ENCODE data around the gene AUTS2. TPM values are rescaled to one million over a fixed set of nuclear protein-coding genes. Genes with fewer than 3 reads are reported as not detected.
A peak's percentile ranks its signal among the peaks of the same experiment; 100 is the strongest.

AUTS2 gene
- total RNA-seq, 1 donor from 2014 or later: 49.8 TPM

- DNase-seq (ENCODE audit: low spot score): peak; percentile 72
Measured at GRCh38 chr7:70568674-70569334, 970.5 kb downstream of the AUTS2 start.

GRCh38 chr7:70569335-70569819 is 971.1 kb downstream of the AUTS2 start:
- no peak for DNase-seq (ENCODE audit: low spot score)

DNA sequence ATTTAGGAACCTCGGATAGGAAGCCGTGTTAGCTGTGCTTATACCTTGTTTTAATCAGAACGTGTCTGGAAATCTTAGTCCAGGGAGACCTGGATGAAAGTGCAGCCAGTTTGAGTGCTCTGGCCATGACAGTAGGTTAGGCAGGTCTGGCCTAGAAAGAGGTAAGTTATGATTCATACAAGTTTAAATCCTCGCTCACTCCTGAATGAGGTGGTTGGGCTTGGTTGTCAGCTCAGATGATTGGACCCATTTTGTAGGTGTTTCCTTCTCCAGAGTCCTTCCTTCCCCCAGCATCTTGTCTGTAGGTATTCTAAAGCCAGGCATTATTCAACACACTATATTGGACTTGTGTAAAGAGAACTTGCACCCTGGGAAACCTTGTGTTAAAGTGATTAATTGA is 971.8 kb downstream of the AUTS2 start:
- DNase-seq (ENCODE audit: low spot score): no peak

DNA sequence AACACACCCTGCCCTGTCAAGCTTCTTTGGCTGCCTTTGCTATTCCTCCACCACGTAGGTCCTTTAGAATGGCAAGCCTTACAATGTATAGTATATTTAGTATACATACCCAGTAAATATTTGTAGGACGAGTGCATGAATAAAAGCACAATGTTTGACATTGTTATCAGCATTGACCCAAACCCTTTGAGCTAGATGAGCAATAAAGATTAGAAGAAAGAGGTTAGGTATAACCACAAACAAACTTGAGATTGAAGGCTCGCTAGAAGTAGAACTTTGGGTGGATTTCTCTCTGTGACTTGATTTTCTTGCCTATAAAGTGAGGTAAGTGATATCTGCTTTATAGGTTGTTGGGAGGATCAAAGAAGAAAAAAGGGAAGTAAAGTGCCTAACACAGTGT is 972.7 kb downstream of the AUTS2 start:
- no peak for DNase-seq (ENCODE audit: low spot score)

GRCh38 chr7:70571403-70571934 is 973.2 kb downstream of the AUTS2 start:
- no peak for DNase-seq (ENCODE audit: low spot score)

DNA sequence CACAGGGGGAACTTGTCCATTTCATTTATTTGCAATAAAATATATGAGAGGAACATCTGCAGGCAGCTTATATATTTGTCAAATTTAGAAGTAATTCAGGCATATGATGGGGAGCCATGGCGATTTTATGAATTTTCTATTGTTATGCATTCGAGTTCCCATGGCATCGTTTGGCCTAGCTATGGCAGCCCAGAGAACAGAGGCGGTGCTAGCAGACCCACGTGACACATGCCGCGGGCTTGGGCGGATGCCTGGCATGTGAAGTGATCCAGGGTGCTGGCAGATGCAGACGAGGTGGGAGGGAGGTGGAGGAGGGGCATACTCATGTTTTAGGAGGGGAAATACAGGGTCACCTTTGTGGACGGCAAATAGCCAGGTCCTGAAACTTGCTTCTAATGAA is 973.7 kb downstream of the AUTS2 start:
- no peak for DNase-seq (ENCODE audit: low spot score)

DNA sequence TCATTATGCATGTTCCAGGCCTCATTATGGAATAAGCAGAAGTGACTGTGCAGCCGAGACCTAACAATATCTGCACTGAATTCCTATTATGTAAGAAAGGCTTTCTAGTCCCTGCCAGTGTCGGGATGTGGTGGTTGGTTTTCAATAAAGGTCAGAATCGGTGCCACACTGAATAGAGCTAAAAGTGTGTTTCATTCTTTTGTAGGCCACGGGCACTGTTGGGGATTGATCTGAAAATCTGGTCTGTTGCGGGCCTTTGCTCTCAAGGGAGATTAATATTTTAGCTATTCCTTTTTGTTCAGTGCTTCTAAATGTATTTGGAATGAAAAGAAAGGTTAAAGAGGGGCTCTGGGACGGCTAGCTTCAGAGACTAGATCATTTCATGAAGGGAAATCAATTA is 974.3 kb downstream of the AUTS2 start:
- no peak for DNase-seq (ENCODE audit: low spot score)

GRCh38 chr7:70573071-70573661 is 974.9 kb downstream of the AUTS2 start:
- DNase-seq (ENCODE audit: low spot score): no peak

DNA sequence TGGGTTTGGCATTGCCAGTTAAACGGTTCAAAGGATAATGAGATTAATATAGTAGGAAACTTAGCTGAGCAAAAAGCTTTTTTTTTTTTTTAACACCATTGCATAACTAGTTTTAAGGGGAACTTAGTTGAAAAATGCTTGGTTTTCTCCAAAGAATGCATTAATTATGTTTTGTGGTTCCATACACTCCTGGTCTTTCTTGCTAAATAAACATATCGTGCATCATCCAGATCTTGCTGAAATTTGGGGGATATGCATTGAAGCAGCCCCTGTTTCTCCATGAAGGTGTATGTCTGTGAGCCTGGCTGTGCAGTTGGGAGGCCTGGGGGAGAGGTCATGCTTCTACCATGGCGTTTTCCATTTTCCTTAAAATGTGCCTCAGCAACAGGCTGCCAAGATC is 975.4 kb downstream of the AUTS2 start:
- DNase-seq (ENCODE audit: low spot score): no peak

GRCh38 chr7:70574314-70574834 is 976.1 kb downstream of the AUTS2 start:
- DNase-seq (ENCODE audit: low spot score): no peak

- DNase-seq (ENCODE audit: low spot score): no peak
Measured at GRCh38 chr7:70574970-70575799, 976.9 kb downstream of the AUTS2 start.

GRCh38 chr7:70577078-70577477 is 978.8 kb downstream of the AUTS2 start:
- DNase-seq (ENCODE audit: low spot score): no peak

DNA sequence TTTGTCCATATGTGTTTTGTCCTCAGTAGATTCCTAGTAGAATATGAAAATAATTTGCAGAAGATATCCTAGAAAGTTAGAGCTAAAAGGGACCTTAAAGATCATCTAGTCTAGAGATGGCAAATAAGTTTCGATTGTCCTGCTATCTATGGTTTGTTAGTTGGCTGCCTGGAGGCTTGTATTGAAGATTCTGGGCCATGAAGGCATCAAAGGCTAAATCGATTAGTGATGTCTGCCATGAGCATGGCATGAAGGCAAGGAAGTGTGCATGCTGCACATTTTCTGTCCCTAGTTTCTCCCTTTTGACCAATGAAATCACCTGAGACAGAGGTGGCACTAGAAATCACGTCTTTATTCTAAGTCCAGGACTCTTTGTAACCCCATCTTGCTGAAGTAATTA is 979.9 kb downstream of the AUTS2 start:
- DNase-seq (ENCODE audit: low spot score): no peak

DNA sequence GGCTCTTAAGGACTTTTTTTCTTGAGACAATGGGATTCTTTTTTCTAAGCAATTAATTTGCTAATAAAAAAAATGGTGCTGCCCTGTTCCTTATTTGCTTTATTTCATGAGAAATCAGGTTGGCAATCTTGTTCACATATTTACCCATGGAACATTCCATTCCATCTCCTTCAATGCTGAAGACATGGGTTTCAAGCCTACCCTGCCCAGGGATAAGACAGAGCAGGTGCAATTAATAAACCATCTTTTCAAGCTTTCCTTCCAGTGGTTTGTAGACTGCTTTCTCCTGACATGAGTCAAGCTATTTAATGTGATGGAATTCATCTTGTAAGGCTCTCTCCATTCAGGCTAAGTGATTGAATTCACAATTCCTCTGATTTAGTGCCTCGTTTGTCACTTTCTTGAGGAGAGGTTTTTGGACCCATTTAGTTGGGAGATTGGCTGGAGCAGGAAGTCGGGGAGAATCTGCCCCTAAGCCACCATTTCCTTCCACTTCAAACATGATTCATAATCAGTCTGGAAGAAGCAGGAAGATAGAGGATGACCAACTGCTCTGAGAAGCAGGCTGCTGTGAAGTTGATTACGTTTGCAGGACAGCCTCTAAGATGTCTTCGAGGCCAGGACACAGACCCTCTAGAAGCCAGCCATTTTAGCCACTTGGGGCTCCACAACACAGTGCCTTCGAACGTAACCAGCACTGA is 981.3 kb downstream of the AUTS2 start:
- DNase-seq (ENCODE audit: low spot score): no peak

DNA sequence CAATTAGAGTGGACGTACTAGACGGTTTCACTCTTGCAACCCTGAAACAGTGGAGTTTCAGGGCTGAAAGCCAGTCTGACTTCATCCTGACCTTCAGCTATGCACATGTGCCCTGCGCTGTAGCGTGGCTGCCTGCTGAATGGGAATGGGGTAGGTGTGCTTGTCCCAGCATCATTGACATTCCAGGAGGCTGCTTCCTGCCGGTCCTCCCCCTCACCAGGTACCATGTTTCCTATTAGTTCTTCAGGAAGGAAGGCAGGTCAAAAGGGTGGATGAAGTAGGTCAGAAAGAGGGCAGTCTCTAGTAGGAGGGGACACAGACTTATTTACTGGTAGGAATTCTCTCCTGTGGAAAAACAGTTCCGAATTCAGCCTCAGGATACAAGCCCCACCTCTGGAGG is 981.9 kb downstream of the AUTS2 start:
- no peak for DNase-seq (ENCODE audit: low spot score)

DNA sequence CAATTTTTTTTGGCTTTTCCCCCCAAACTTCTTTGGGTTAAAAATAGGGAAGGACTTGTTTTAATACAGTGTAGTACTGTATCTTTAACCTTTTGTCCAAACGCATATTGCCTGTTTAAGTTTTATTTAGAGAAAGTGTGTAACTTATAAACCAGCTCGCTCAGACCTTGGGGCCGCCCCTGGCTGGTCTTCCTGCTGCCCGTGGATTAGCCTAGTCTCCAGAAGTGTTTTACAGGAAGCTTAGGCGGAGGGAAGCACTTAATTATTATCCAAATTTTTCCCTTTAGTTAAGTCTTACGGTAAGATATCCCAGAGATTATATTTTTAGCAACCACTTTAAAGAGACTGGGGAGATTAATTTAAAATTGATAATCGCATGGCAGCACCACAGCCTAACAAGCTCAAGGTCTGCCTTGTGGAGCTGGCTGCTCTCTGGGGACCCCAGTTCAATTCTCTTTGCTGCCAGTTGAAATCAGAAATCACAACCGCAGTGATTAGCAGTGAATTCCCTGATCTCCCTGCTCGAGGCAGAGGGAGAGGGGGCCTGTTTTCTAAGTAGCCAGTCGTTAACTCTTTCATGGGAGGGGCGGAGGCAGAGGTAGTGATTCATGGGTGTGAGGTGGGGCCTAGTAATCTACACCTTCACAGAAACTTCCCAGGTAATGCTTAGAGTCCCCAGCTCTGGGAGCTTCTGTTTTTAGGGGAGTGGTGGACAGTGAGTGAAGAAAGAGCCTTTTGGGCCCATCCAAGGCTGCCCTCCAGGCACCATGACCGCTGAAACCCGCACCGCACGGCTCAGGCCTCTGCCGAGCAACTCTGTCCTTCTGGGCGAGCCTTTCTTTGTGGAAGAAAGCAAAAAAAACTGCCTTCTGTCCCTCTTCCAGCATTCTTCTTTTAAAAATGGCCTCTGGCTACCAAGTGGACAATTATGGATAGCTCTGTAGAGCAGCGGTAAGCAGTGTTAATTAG is 984.9 kb downstream of the AUTS2 start:
- DNase-seq (ENCODE audit: low spot score): peak; percentile 41

- DNase-seq (ENCODE audit: low spot score): no peak
Measured at GRCh38 chr7:70583965-70584883, 985.9 kb downstream of the AUTS2 start.

DNA sequence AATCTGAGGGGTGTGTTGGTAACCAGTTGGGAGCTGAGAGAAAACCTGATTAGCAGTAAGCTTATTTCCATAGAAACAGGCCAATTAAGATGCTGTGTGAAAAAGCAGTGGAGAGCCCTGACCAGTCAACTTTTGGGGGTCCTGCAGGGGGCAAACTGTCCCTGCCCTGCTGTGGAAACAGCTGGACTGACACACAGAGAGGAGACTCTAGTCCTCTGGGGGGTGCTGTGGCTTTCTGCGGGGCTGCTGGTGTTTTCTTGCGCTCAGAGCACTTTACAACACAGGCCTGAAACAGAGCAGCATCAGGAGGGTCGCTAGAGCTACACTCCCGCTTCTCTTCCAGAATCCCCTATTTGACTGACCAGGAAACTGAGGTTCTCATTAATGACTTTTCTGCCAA is 986.8 kb downstream of the AUTS2 start:
- DNase-seq (ENCODE audit: low spot score): no peak

DNA sequence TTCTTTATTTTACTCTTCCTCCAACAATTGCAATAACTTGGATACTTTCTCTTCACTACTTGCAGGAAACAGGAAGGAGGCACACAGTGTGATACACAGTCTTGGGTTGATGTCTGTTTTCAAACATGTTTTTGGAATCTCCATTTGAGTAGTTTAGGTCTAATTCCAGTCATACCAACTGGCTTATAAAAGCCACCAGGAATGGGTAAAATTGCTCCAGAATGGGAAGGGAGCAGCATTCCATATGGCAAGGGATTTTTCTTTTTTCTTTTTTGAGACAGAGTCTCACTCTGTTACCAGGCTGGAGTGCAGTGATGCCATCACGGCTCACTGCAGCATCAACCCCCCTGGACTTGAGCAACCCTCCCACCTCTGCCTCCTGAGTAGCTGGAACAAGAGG is 988.5 kb downstream of the AUTS2 start:
- no peak for DNase-seq (ENCODE audit: low spot score)

Data from umbilical cord (tissue), 2 donors.